GM10266 (cell line): ENCODE data around the gene GABRA1.

Experiments
- DNase-seq: peaks from one replicate; pipeline ENCODE4 v3.0.0; 2012; ENCODE audit errors: extremely low spot score
- CTCF ChIP-seq: IDR thresholded peaks from 2 replicates; pipeline ENCODE4 v1.5.1; 2012; ENCODE audit warnings: mild to moderate bottlenecking, low read depth; ENCODE audit not compliant: control insufficient read depth, insufficient read depth; ENCODE audit errors: missing control alignments

Gene GABRA1

GRCh38 chr5:161946911-161947310 lies 99.0 kb downstream of the GABRA1 start:
- no peak for TF ChIP-seq CTCF
- no peak for DNase-seq
